Measurements from ENCODE around the gene NOL6. TPM values are rescaled to one million over a fixed set of nuclear protein-coding genes. Genes with fewer than 3 reads are reported as not detected.

The NOL6 gene
- total and polyA plus RNA-seq, 2 of the 8 experiments (the other 6 are each of a cell fraction or from before 2014, with no cell fraction given) = 44.0 to 55.0 TPM

DNA sequence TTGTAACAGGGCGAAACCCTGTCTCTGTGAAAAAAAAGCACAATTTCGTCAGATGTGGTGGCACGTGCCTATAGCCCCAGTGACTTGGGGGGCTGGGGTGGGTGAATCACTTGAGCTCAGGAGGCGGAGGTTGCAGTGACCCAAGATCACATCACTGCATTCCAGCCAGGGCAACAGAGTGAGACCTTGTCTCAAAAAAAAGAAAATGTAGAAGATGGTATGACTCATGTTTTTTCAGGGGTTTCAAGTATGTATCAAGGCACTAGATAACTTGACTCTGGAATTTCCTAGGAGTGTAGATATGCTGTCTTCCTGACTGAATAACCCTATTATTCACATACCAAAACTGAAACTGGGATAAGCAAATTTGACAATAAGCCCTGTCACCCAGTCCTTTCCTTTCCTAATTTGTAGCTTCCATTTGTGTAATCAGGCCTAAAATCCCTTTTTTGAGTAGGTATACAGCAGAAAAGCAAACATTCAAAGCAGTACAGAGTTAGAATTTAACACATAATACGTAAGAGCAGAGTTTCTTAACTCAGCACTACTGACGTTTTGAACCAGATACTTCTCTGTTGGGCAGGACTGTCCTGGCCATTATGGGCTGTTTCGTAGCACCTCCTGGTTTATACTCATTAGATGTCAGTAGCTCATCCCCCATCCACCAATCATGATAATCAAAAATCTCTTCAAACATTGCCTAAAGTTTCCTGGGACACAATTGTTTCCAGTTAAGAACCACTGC is 33.1 kb upstream of the NOL6 start (continued):
- TF ChIP-seq RFX5 (IDR thresholded peaks at IDR 0.05; ENCODE audit: borderline replicate concordance, low read depth, low read length) (no peak), BCL11A (IDR thresholded peaks at IDR 0.05; ENCODE audit: low read depth in 2 of 2, low read length in 2 of 2) (no peak), EP300 (IDR thresholded peaks at IDR 0.05; ENCODE audit: borderline replicate concordance in 1 of 2, low read depth in 2 of 2, low read length in 2 of 2) (no peak), GTF2F1 (IDR thresholded peaks at IDR 0.05; ENCODE audit: borderline replicate concordance, low read depth, low read length) (no peak), MAFK (IDR thresholded peaks at IDR 0.05; ENCODE audit: low read depth, low read length) (no peak), BACH1 (IDR thresholded peaks at IDR 0.05; ENCODE audit: low read length) (no peak), POLR2A (IDR thresholded peaks at IDR 0.05; ENCODE audit: control extremely low read depth in 1 of 2, low read depth in 2 of 2, low read length in 2 of 2) (no peak), RAD21 (IDR thresholded peaks at IDR 0.05 in 1 of 2, conservative IDR thresholded peaks at IDR 0.05 in 1 of 2; ENCODE audit: low read depth in 2 of 2, low read length in 2 of 2) (no peak), POLR2AphosphoS5 (IDR thresholded peaks at IDR 0.05; ENCODE audit: low read depth, low read length) (no peak)
